Endothelial cell of umbilical vein (primary cell): ENCODE results near the gene BCOR. TPM values are rescaled to one million over a fixed set of nuclear protein-coding genes. Genes with fewer than 3 reads are reported as not detected.

Source experiments
- BruUV-seq: library from RNA; stranded (reverse); fragments of 400-500 nt; replicated peaks from 2 replicates; lab custom pipeline; 2021; lab: Mats Ljungman, UMichigan
- CTCF ChIA-PET: fragments of 300-600, 350-600 bp; sonication (Branson Sonifier 250); formaldehyde crosslinking; loops from one replicate; lab custom pipeline; 2021; ENCODE audit warnings: antibody characterized with exemption, inconsistent platforms; lab: Charles Lee
- POLR2A ChIA-PET: fragments of 300-600, 350-600 bp; sonication (Branson Sonifier 250); formaldehyde crosslinking; loops from one replicate; lab custom pipeline; 2021; ENCODE audit warnings: antibody characterized with exemption, inconsistent platforms; lab: Charles Lee
- DNase-seq: peaks from one replicate; pipeline ENCODE4 v3.0.0-alpha.2; 2011; ENCODE audit warnings: low read depth, low spot score
- FAIRE-seq: peaks from 2 replicates; lab custom pipeline; 2011; peaks lifted over from hg19 to GRCh38; lab: Jason Lieb, UNC
- H2AFZ ChIP-seq: 2 replicates; pipeline ENCODE4 v1.6.0; 2012; ENCODE audit warnings: low read depth, low read length, control low read depth, inconsistent platforms
- H3K27ac ChIP-seq: 2 replicates; pipeline ENCODE4 v1.5.1; 2011; ENCODE audit warnings: low read depth, mild to moderate bottlenecking, control low read depth, low read length, moderate library complexity; ENCODE audit not compliant: insufficient read depth
- H3K27me3 ChIP-seq, 2 experiments: 2 replicates each; pipeline versions ENCODE4 v1.6.0 to v1.6.1; 2011; ENCODE audit warnings: low read length in 2 of 2, mixed read lengths in 1 of 2; ENCODE audit not compliant: control insufficient read depth in 2 of 2, insufficient read depth in 2 of 2
- H3K36me3 ChIP-seq, 2 experiments: 2 replicates in 1 of 2; 3 replicates in 1 of 2; pipeline ENCODE4 v1.5.1; 2011; ENCODE audit warnings: low read length in 2 of 2, mild to moderate bottlenecking in 1 of 2, moderate library complexity in 1 of 2; ENCODE audit not compliant: control insufficient read depth in 2 of 2, insufficient read depth in 2 of 2; ENCODE audit errors: extremely low read depth in 1 of 2
- H3K4me1 ChIP-seq: 3 replicates; pipeline ENCODE4 v1.5.1; 2011; ENCODE audit warnings: mild to moderate bottlenecking, low read length; ENCODE audit not compliant: control insufficient read depth, insufficient read depth; ENCODE audit errors: extremely low read depth
- H3K4me2 ChIP-seq: 2 replicates; pipeline ENCODE4 v1.6.1; 2011; ENCODE audit warnings: low read length, control low read depth, mixed read lengths; ENCODE audit not compliant: insufficient read depth
- H3K4me3 ChIP-seq, 3 experiments: fragments of 200-600 bp in 1 of 3; sonication (generic), shearing (Covaris generic) in 1 of 3; replicated peaks in 1 of 3; 2 replicates each; pipeline ENCODE4 v1.5.1; 2011 to 2016; ENCODE audit warnings: control low read depth in 3 of 3, low read length in 3 of 3, mild to moderate bottlenecking in 2 of 3, inconsistent platforms in 1 of 3, low read depth in 1 of 3, moderate library complexity in 1 of 3; ENCODE audit not compliant: insufficient read depth in 1 of 3
- H3K79me2 ChIP-seq: 2 replicates; pipeline ENCODE4 v1.6.0; 2012; ENCODE audit warnings: low read length, inconsistent platforms; ENCODE audit not compliant: control insufficient read depth, insufficient read depth
- H3K9ac ChIP-seq: replicated peaks from 2 replicates; pipeline ENCODE3; 2011; ENCODE audit warnings: low read length, control low read depth; ENCODE audit not compliant: insufficient read depth; ENCODE audit errors: extremely low read depth
- H3K9me1 ChIP-seq: replicated peaks from 3 replicates; pipeline ENCODE4 v1.6.0; 2011; ENCODE audit warnings: mild to moderate bottlenecking, low read length; ENCODE audit not compliant: control insufficient read depth, insufficient read depth; ENCODE audit errors: extremely low read depth
- H3K9me3 ChIP-seq: replicated peaks from 2 replicates; pipeline ENCODE4 v1.5.1; 2012; ENCODE audit warnings: low read length, inconsistent platforms; ENCODE audit not compliant: control insufficient read depth, insufficient read depth
- H4K20me1 ChIP-seq: replicated peaks from 2 replicates; pipeline ENCODE3; 2011; ENCODE audit warnings: mild to moderate bottlenecking, low read length; ENCODE audit not compliant: control insufficient read depth, insufficient read depth; ENCODE audit errors: extremely low read depth
- CTCF ChIP-seq, 2 donors: IDR thresholded peaks; 1 replicate in 1 of 2; 2 replicates in 1 of 2; pipeline ENCODE4 v1.5.1; 2011; ENCODE audit warnings: low read length in 2 of 2, mild to moderate bottlenecking in 2 of 2, moderate library complexity in 2 of 2, control low read depth in 1 of 2, inconsistent platforms in 1 of 2, low read depth in 1 of 2; ENCODE audit not compliant: insufficient read depth in 1 of 2; ENCODE audit errors: extremely low read depth in 1 of 2
- EZH2 ChIP-seq: IDR thresholded peaks from 2 replicates; pipeline ENCODE4 v1.6.1; 2012; ENCODE audit warnings: borderline replicate concordance, low read depth, mild to moderate bottlenecking, moderate library complexity, low read length, inconsistent platforms; ENCODE audit not compliant: severe bottlenecking
- FOS ChIP-seq: IDR thresholded peaks from 2 replicates; pipeline ENCODE4 v1.6.1; 2011; ENCODE audit warnings: mild to moderate bottlenecking, low read length, moderate library complexity, borderline replicate concordance; ENCODE audit not compliant: insufficient read depth
- GATA2 ChIP-seq: IDR thresholded peaks from 2 replicates; pipeline ENCODE4 v1.7.0; 2011; ENCODE audit warnings: low read depth, mild to moderate bottlenecking, moderate library complexity, mixed read lengths, low read length; ENCODE audit not compliant: insufficient read length, insufficient read depth
- JUN ChIP-seq: IDR thresholded peaks from 2 replicates; pipeline ENCODE4 v1.6.1; 2011; ENCODE audit warnings: borderline replicate concordance, low read depth; ENCODE audit not compliant: insufficient read length, insufficient read depth
- MAX ChIP-seq: IDR thresholded peaks from 2 replicates; pipeline ENCODE4 v1.6.1; 2011; ENCODE audit not compliant: insufficient read depth, insufficient read length
- MYC ChIP-seq: IDR thresholded peaks from one replicate; pipeline ENCODE4 v1.6.1; 2011; ENCODE audit warnings: mild to moderate bottlenecking, low read depth, low read length
- POLR2A ChIP-seq: IDR thresholded peaks from 2 replicates; pipeline ENCODE4 v1.6.1; 2012; ENCODE audit warnings: low read depth, mild to moderate bottlenecking, control low read depth, low read length
- POLR2AphosphoS5 ChIP-seq: IDR thresholded peaks from 2 replicates; pipeline ENCODE4 v1.6.1; 2012; ENCODE audit warnings: low read depth, mild to moderate bottlenecking, control low read depth, low read length, moderate library complexity; ENCODE audit not compliant: insufficient read depth
- dilution Hi-C: fragments of 300-500 bp; cut with MboI; formaldehyde crosslinking; loops from one replicate; pipeline ENCODE4 v1.15.0; 2019; ENCODE audit warnings: low sequenced_read_pairs; ENCODE audit not compliant: extremely low pct_ligation_motif_present
- intact Hi-C: fragments of 100-400 bp; cut with micrococcal nuclease; formaldehyde crosslinking; loops from one replicate; pipeline ENCODE4 v1.10.0; 2022
- polyA plus RNA-seq, 4 experiments: library from polyadenylated mRNA; depleted of rRNA in 3 of 4; stranded (reverse) in 3 of 4; unstranded in 1 of 4; fragments of >200 nt; gene quantifications; 2 replicates each; pipeline versions ENCODE4 v1.2.1 to v1.2.3, GENCODE V29; 2011 to 2012; ENCODE audit warnings: missing spikeins in 1 of 4
- total RNA-seq: library from RNA; stranded (reverse); gene quantifications from 2 replicates; pipeline ENCODE4 v1.2.3, GENCODE V29; 2021

Gene BCOR
- total and polyA plus RNA-seq, 2 donors (not counting 3 experiments of a cell fraction or from before 2014, with no cell fraction given): 10.1 to 24.2 TPM

DNA sequence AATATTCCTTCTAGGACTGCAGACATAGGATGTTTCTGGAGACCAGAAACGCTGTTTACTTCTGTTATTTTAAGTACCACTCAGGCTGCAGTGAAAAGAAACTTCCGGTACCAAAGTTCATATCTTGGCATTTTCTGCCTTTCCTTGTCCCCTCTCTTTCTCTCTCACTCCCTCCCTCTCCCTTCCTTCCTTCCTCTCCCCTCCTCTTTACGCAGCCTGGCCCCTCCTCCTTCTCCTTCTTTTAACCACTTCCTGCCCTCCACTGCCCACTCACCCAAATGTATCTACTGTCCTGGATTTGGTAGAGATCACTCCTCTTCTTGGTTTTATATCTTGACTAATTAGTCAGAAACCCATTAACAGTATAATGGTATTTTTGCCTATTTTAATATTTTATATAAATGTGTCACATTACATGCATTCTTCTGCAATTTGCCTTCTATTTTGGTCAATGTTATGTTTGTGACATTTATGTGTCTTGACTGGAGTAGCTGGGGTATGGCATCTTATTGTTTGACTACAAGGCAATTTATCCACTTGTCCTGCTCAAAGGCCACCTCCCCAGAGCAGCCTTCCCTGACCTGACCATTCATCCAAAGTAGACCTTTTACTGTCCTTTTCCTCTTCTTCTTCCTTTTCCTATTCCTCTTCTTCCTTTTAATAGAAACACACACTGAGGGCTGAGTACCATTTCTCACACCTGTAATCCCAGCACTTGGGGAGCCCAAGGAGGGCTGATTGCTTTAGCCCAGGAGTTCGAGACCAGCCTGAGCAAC is 56.9 kb downstream of the BCOR start:
- H3K4me2 ChIP-seq: no peak overlapping the region
- intact Hi-C loops (no loop called here), dilution Hi-C loops (no loop called here)
- no peak overlapping the region for H3K27ac ChIP-seq
- H3K9me3 ChIP-seq: no peaks in the 10 kb centered on the region
- no peaks in the 10 kb centered on the region for H3K79me2 ChIP-seq
- CTCF ChIA-PET: no interaction called here
- DNase-seq: no peak
- H3K4me3 ChIP-seq: no peak overlapping the region
- H3K4me1 ChIP-seq: peaks cover 8% of the 10 kb centered on the region
- POLR2A ChIA-PET: no interaction called here
- H3K27me3 ChIP-seq: no peaks in the 10 kb centered on the region
- H4K20me1 ChIP-seq: no peaks in the 10 kb centered on the region
- peak; percentile 43 for FAIRE-seq
- no peaks in the 10 kb centered on the region for H3K9me1 ChIP-seq
- no TSS peak for BruUV-seq
- H3K9ac ChIP-seq: no peak overlapping the region
- H3K36me3 ChIP-seq: no peaks in the 10 kb centered on the region
- H2AFZ ChIP-seq: no peak overlapping the region
- TF ChIP-seq JUN: no peak
- TF ChIP-seq POLR2AphosphoS5: no peak
- TF ChIP-seq FOS: no peak

GRCh38 chrX:40039887-40040286 is 57.9 kb downstream of the BCOR start:
- intact Hi-C loops: no loop called here
- no peak for DNase-seq
- FAIRE-seq: no peak

More at GRCh38 chrX:40039887-40040286, 57.9 kb downstream of the BCOR start:
- Histone ChIP-seq H3K9ac (no peak overlapping the region), H3K4me3 (no peak overlapping the region), H3K9me3 (no peaks in the 10 kb centered on the region), H3K36me3 (no peaks in the 10 kb centered on the region), H3K27me3 (no peaks in the 10 kb centered on the region), H2AFZ (no peak overlapping the region), H3K79me2 (no peaks in the 10 kb centered on the region), H3K4me2 (no peak overlapping the region), H3K9me1 (no peaks in the 10 kb centered on the region), H4K20me1 (no peaks in the 10 kb centered on the region), H3K4me1 (peaks cover 8% of the 10 kb centered on the region), H3K27ac (no peak overlapping the region)
- no peak for TF ChIP-seq MYC
- TF ChIP-seq GATA2: no peak
- TF ChIP-seq POLR2A: no peak
- no peak for TF ChIP-seq JUN
- TF ChIP-seq CTCF (IDR thresholded peaks at IDR 0.05; ENCODE audit: extremely low read depth in 1 of 2, insufficient read depth in 1 of 2, low read depth in 1 of 2, low read length in 2 of 2): no peak
- TF ChIP-seq POLR2AphosphoS5: no peak
- no peak for TF ChIP-seq MAX
- no peak for TF ChIP-seq EZH2
- no peak for TF ChIP-seq FOS
- ChIA-PET POLR2A (no interaction called here), CTCF (no interaction called here)
- dilution Hi-C loops: no loop called here
- no TSS peak for BruUV-seq
